AG09309 (cell line): ENCODE results near the gene MID2.
"Not testable (repeated sequence)": the region's sequence is repeated elsewhere in the genome, so short reads cannot be mapped to it uniquely, and the experiment has no call there.

ENCODE experiments used
- DNase-seq: peaks from one replicate; pipeline ENCODE4 v3.0.0-alpha.2; 2010; ENCODE audit warnings: low read depth
- H3K4me3 ChIP-seq: 2 replicates; pipeline ENCODE4 v1.5.1; 2011; ENCODE audit warnings: mild to moderate bottlenecking, low read depth, low read length, moderate library complexity; ENCODE audit not compliant: control insufficient read depth
- TF ChIP-seq, protein P1 (sequence below): IDR thresholded peaks from 2 replicates; pipeline ENCODE4 v1.5.1; 2011; ENCODE audit warnings: mild to moderate bottlenecking, low read depth, low read length, inconsistent platforms; ENCODE audit not compliant: insufficient read depth, control insufficient read depth; ENCODE audit errors: missing control alignments

MID2 gene

DNA sequence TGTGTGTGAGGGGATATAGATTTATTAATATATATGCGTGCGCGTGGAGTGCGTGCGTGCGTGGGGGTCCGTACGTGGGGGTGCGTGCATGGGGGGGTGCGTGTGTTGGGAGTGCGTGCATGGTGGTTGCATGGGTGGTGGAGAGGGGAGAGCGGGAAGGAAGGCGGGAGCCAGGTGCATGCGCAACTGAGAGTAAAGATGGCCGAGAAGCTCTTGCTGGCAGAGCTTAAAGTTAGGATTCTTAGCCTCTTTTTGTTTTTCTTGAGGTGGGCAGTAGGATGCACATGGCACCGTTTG lies 110.7 kb downstream of the MID2 start:
- TF ChIP-seq, protein P1, sequence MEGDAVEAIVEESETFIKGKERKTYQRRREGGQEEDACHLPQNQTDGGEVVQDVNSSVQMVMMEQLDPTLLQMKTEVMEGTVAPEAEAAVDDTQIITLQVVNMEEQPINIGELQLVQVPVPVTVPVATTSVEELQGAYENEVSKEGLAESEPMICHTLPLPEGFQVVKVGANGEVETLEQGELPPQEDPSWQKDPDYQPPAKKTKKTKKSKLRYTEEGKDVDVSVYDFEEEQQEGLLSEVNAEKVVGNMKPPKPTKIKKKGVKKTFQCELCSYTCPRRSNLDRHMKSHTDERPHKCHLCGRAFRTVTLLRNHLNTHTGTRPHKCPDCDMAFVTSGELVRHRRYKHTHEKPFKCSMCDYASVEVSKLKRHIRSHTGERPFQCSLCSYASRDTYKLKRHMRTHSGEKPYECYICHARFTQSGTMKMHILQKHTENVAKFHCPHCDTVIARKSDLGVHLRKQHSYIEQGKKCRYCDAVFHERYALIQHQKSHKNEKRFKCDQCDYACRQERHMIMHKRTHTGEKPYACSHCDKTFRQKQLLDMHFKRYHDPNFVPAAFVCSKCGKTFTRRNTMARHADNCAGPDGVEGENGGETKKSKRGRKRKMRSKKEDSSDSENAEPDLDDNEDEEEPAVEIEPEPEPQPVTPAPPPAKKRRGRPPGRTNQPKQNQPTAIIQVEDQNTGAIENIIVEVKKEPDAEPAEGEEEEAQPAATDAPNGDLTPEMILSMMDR: no peak
- no peak overlapping the region for H3K4me3 ChIP-seq

DNA sequence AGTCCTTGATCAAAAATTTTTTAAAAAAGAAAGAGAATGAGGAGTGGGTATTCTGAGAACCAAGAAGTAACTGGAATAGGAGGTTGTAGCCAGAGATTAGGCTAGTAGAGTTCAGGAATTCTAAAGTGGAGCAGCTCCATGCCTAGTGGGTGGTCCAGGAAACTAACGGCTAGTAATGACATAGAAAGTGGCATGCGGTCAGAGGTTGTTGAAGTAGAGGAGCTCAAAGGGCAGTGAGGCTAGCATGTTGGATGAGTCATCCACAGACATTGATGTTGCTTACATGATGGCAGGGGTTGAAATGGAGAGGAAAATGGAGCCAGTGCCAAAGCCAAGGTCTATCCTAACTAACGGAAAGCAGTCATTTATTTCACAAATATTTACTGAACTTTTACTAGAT lies 114.4 kb downstream of the MID2 start:
- TF ChIP-seq, protein P1: no peak
- DNase-seq: no peak
- H3K4me3 ChIP-seq: no peak overlapping the region

More for the DNA sequence above, 110.7 kb downstream of the MID2 start:
- no peak for DNase-seq

DNA sequence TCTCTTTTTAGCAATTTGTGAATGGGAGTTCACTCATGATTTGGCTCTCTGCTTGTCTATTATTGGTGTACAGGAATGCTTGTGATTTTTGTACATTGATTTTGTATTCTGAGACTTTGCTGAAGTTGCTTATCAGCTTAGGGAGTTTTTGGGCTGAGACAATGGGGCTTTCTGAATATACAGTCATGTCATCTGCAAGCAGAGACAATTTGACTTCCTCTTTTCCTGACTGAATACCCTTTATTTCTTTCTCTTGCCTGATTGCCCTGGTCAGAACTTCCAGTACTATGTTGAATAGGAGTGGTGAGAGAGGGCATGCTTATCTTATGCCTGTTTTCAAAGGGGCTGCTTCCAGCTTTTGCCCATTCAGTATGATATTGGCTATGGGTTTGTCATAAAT lies 129.7 kb downstream of the MID2 start:
- H3K4me3 ChIP-seq, DNase-seq: not testable (repeated sequence)

DNA sequence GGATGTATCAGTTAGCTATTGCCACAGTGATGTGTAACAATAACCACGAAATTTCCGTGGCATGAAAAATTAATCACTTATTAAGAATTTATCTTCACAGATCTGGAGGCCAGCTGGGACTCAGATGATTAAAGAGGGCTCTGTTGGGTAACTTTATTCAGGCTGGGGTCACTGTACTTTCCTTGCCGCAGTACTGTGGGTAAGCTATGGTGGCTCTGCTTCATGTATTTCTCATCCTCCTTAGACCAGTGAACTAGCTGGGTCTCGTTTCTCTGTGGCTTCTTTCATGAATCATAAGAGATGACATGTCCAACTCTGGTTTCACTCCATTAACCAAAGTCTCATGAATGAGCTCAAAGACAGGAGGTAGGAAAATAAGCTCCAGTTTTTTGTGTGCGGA lies 143.0 kb downstream of the MID2 start:
- no peak overlapping the region for H3K4me3 ChIP-seq
- TF ChIP-seq, protein P1: no peak
- DNase-seq: no peak

DNA sequence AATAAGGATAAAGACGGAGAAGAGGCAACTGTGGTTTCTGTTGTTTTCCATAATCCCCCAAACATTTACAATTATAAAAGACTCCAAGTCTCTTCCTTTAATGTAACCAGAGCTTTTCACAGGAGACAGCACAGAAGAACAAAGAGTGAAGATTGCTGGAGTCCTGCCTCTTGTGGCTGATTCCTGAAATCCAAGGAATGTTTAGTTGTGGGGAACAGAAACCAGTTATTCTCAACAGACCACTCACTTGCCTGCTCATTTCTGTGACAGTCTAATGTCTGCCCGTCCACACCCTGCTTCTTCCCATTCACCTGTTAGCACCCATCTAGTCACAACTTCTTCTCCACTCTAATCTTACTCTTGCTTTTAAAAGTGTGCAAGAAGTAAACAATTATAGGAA lies 144.4 kb downstream of the MID2 start:
- TF ChIP-seq, protein P1: no peak
- H3K4me3 ChIP-seq: no peak overlapping the region
- no peak for DNase-seq

DNA sequence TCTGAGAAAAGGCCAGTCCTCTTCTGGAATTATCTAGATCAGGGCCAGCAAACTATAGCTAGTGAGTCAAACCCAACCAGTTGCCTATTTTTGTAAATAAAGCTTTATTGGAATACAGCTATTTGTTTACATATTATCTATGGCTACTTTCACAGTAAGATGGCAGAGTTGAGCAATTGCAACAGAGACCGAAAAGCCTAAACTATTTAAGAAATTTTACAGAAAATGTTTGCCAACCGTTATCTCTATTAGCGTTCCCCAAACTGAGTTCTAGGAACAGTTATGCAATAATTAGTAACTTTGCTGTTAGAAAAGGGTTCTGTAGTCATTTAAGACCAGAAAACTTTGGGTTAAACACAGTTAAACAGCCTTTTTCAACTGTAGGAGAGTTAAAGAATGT lies 146.0 kb downstream of the MID2 start:
- no peak for DNase-seq
- no peak overlapping the region for H3K4me3 ChIP-seq
- TF ChIP-seq, protein P1: no peak
